Activated CD4-positive, alpha-beta T cell treated with anti-CD3 and anti-CD28 coated beads, Interleukin-2, amount 10 ng/mL, durations not matched to agents 24 days and 14 days (primary cell): Measurements from ENCODE around the gene ACTR8. TPM values are rescaled to one million over a fixed set of nuclear protein-coding genes. Genes with fewer than 3 reads are reported as not detected.

Source experiments
- DNase-seq: peaks from one replicate; pipeline ENCODE4 v3.0.0; 2022
- H3K27ac Mint-ChIP-seq: one replicate; pipeline ENCODE4 v1.8.0; 2022; ENCODE audit warnings: mild to moderate bottlenecking, mixed read lengths
- H3K27me3 Mint-ChIP-seq: one replicate; pipeline ENCODE4 v1.8.0; 2022; ENCODE audit warnings: mixed read lengths
- H3K36me3 Mint-ChIP-seq: one replicate; pipeline ENCODE4 v1.8.0; 2022; ENCODE audit warnings: low read depth, mild to moderate bottlenecking, mixed read lengths
- H3K4me1 Mint-ChIP-seq: one replicate; pipeline ENCODE4 v1.8.0; 2021; ENCODE audit warnings: mixed read lengths
- H3K4me3 Mint-ChIP-seq: one replicate; pipeline ENCODE4 v1.8.0; 2022; ENCODE audit warnings: mild to moderate bottlenecking, moderate library complexity, mixed read lengths
- H3K9me3 Mint-ChIP-seq: one replicate; pipeline ENCODE4 v1.8.0; 2021; ENCODE audit warnings: mixed read lengths
- intact Hi-C: fragments of 100-400 bp; cut with micrococcal nuclease; formaldehyde crosslinking; loops from one replicate; pipeline ENCODE4 v1.15.1; 2023
- total RNA-seq: library from RNA; stranded (reverse); gene quantifications from 2 replicates; pipeline ENCODE4 v1.2.3, GENCODE V29; 2022

Gene ACTR8
- total RNA-seq, 1 donor from 2014 or later = 46.7 TPM

GRCh38 chr3:53849916-53850315 lies 32.0 kb downstream of the ACTR8 start:
- H3K4me3 Mint-ChIP-seq = no peak overlapping the region
- no peaks in the 10 kb centered on the region for H3K36me3 Mint-ChIP-seq
- no peak overlapping the region for H3K27ac Mint-ChIP-seq
- intact Hi-C loops = no loop called here
- peaks cover 43% of the 10 kb centered on the region for H3K27me3 Mint-ChIP-seq
- DNase-seq = no peak
- no peaks in the 10 kb centered on the region for H3K9me3 Mint-ChIP-seq
- peaks cover 4% of the 10 kb centered on the region for H3K4me1 Mint-ChIP-seq

- no peaks in the 10 kb centered on the region for H3K9me3 Mint-ChIP-seq
- H3K27me3 Mint-ChIP-seq = peaks cover 65% of the 10 kb centered on the region
- DNase-seq = no peak
- H3K4me1 Mint-ChIP-seq = peaks cover 4% of the 10 kb centered on the region
- H3K36me3 Mint-ChIP-seq = no peaks in the 10 kb centered on the region
- H3K27ac Mint-ChIP-seq = no peak overlapping the region
- peak overlapping the region; percentile 70 for H3K4me3 Mint-ChIP-seq
- intact Hi-C loops = no loop called here
Measured at GRCh38 chr3:53846851-53847155, 35.1 kb downstream of the ACTR8 start.

DNA sequence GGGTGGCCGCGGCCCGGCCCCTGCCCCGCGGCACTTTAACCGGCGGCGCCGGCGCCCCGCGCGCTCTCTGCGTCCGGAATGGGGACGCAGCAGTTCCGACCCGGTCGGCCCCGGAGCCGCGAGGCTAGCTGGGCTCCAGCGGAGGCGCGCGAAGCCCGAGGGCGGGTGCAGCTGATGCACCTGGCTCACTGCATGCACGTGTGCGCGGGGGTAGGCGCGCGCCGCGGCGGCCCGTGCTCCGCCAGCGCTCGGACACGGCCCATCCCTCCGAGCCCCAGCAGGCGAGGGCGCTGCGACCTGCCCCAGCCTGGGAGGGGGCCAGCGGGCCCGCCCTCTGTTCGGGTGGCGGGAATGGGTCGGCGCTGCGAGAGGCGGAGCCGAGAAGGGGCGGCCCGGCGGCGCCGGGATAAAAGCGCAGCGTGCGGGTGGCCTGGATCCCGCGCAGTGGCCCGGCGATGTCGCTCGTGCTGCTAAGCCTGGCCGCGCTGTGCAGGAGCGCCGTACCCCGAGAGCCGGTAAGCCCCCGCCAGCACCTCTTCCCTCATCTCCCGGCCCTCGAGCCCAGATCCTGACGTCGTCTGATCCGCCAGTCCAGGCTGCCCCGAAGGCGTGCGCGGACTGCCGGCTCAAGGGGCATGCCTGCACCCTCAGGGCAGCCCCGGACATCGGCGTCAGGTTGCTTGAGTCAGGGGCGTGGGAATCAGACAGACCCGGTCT lies 35.7 kb downstream of the ACTR8 start, which contains the start of the genes CHDH and IL17RB:
Gene CHDH (minus strand): TSS at position 286 of the 717 bp plus-strand sequence. CDS start 22,411 bp downstream, outside the sequence.
Gene IL17RB (plus strand): TSS at position 435 of the 717 bp plus-strand sequence. CDS start 21 bp downstream, at position 456.
- peaks cover 64% of the 10 kb centered on the region for H3K27me3 Mint-ChIP-seq
- H3K4me1 Mint-ChIP-seq = peaks cover 4% of the 10 kb centered on the region
- DNase-seq = peak; percentile 74
- intact Hi-C loops = no loop called here
- H3K36me3 Mint-ChIP-seq = no peaks in the 10 kb centered on the region
- no peaks in the 10 kb centered on the region for H3K9me3 Mint-ChIP-seq
- no peak within 1 kb of the TSS for H3K27ac Mint-ChIP-seq
- peak within 1 kb of the TSS; percentile 70 for H3K4me3 Mint-ChIP-seq

- Mint-ChIP-seq H3K4me3 (peak overlapping the region; percentile 67), H3K9me3 (no peaks in the 10 kb centered on the region), H3K27ac (no peak overlapping the region), H3K27me3 (peaks cover 63% of the 10 kb centered on the region), H3K36me3 (no peaks in the 10 kb centered on the region), H3K4me1 (peaks cover 4% of the 10 kb centered on the region)
- intact Hi-C loops = no loop called here
- no peak for DNase-seq
Measured at GRCh38 chr3:53845881-53846133, 36.1 kb downstream of the ACTR8 start.

DNA sequence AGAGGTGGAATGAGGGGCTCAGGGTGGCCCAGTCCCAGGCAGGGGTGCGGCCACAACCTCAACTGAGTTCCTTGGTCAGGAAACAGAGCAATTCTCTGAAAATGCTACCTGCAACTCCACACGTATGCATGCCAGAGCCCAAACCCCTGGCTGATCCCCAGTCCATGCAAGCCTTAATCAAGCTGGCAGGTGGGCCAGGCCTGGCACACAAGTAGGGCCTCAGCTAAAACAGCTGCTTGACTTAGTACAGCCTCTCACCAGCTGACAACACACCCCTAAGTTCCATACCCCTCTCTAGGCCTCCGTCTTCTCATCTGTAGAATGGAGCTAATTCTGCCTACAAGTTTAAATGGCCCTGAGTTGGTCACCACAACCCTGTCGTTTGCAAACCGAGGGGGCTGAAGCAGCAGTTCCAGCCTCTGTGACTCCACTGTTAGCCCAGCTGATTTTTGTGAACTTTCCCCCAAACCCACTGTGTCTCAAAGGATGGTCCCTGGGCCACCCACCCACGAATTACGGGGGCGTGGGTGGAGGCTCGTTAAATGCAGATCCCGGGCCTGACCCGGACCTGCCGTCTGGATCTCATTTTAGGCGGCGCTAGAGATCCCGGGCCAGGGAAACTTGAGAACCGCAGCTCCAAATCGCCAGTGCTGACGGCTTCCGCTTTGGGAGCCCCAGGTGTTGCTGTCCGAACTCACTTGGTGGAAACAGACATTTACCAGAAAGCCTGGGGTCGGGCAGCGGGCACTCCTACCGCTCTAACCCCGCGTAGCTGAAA lies 36.7 kb downstream of the ACTR8 start:
- no peaks in the 10 kb centered on the region for H3K9me3 Mint-ChIP-seq
- intact Hi-C loops = no loop called here
- no peaks in the 10 kb centered on the region for H3K36me3 Mint-ChIP-seq
- H3K27me3 Mint-ChIP-seq = peaks cover 63% of the 10 kb centered on the region
- peaks cover 4% of the 10 kb centered on the region for H3K4me1 Mint-ChIP-seq
- peak; percentile 63 for DNase-seq
- no peak overlapping the region for H3K27ac Mint-ChIP-seq
- H3K4me3 Mint-ChIP-seq = peak overlapping the region; percentile 67

GRCh38 chr3:53844262-53845102 lies 37.5 kb downstream of the ACTR8 start:
- no peak for DNase-seq
- no peaks in the 10 kb centered on the region for H3K36me3 Mint-ChIP-seq
- H3K4me1 Mint-ChIP-seq = peaks cover 4% of the 10 kb centered on the region
- H3K27ac Mint-ChIP-seq = no peak overlapping the region
- no peaks in the 10 kb centered on the region for H3K9me3 Mint-ChIP-seq
- H3K4me3 Mint-ChIP-seq = peak overlapping the region; percentile 26
- peaks cover 64% of the 10 kb centered on the region for H3K27me3 Mint-ChIP-seq
- intact Hi-C loops = no loop called here

DNA sequence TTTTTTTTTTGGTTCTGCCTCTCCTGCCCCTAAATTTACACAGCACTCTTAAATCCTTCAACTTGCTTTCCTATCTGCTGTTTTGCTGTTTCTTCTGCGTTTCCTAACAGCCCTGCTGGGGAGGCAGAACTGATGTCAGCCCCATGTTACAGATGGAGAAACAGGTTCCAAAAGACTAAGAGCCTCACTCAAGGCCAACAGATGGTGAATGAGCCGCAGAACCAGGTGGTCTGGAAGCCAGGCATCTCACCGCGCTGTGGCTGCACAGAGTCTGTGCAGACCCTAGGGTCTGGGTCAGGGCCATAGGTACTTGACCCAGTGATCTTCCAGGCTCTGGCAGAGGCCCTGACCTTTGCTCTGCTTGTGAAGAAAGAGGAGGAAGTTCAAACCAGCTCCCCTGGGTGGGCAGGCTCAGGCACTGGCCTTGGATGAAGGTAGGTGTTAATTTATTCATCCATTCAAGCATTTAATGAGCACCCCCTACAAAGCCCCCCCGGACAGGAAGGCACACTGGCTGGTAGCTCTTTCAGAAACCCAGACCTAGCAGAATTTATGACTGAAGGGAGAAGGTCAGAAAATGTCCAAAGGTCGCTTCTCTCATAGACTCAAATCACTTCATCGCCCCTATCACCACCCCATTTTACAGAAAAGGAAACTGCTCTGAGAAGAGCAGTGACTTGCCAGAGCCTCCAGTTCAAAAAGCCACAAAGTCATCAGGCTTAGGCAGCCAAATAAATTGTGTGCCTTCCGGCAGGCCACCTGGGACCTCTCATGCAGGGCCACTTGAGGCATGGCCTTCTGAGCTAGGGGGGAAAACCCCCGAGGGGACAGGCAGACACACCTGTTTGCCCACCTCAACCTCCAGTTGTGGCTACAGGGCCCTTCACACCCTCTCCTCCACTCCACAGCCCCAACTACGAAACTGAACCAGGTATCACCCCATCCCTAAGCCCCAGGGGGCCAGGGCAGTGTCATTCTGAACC lies 38.5 kb downstream of the ACTR8 start:
- peaks cover 4% of the 10 kb centered on the region for H3K4me1 Mint-ChIP-seq
- H3K36me3 Mint-ChIP-seq = no peaks in the 10 kb centered on the region
- DNase-seq = no peak
- H3K27ac Mint-ChIP-seq = no peak overlapping the region
- intact Hi-C loops = no loop called here
- H3K27me3 Mint-ChIP-seq = peaks cover 58% of the 10 kb centered on the region
- no peaks in the 10 kb centered on the region for H3K9me3 Mint-ChIP-seq
- H3K4me3 Mint-ChIP-seq = no peak overlapping the region

DNA sequence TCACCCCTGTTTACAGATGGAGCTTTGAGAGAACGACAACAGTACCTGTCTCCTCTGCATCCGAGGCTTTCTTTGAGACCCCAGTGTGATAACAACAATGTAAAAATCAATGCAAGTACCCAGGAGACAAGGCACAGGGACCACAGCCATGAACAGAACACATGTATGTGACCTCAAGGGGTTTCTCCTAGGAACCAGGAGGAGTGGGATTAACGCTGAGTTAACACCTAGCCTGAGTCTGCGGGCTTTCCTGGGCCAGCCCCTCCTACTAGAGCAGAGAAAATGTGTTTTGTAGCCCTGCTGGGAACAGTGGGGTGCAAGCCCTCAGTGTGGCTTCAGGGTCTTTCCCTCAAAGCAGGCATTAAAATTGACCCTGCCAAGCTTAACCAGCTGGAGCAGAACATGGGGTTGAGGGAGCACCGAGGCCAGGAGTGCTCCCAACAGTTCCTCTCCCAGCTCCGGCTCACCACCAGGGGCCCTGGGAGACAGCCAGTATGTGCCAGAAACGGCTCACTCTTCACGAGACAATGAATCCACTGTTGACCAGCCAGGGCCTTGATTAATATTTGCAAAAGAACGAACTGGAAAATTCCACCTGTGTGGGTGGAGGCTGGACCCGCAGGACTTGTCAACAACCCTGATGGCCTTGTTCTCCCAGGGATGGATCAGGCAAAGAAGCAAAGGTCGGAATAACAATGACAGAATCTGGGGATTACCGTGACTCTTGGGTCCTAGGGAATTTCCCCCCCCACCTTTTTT lies 39.3 kb downstream of the ACTR8 start:
- intact Hi-C loops = no loop called here
- no peak for DNase-seq
- Mint-ChIP-seq H3K36me3 (no peaks in the 10 kb centered on the region), H3K4me1 (peaks cover 4% of the 10 kb centered on the region), H3K9me3 (no peaks in the 10 kb centered on the region), H3K27ac (no peak overlapping the region), H3K4me3 (no peak overlapping the region), H3K27me3 (peaks cover 50% of the 10 kb centered on the region)

- intact Hi-C loops = no loop called here
- Mint-ChIP-seq H3K4me3 (no peak overlapping the region), H3K27me3 (peaks cover 38% of the 10 kb centered on the region), H3K27ac (no peak overlapping the region), H3K4me1 (peaks cover 2% of the 10 kb centered on the region), H3K9me3 (no peaks in the 10 kb centered on the region), H3K36me3 (no peaks in the 10 kb centered on the region)
- no peak for DNase-seq
Measured at GRCh38 chr3:53841296-53841695, 40.7 kb downstream of the ACTR8 start.

- Mint-ChIP-seq H3K27me3 (peaks cover 10% of the 10 kb centered on the region), H3K9me3 (no peaks in the 10 kb centered on the region), H3K4me1 (no peaks in the 10 kb centered on the region), H3K4me3 (no peak overlapping the region), H3K36me3 (no peaks in the 10 kb centered on the region), H3K27ac (no peak overlapping the region)
- intact Hi-C loops = no loop called here
- no peak for DNase-seq
Measured at GRCh38 chr3:53837331-53837730, 44.6 kb downstream of the ACTR8 start.

- no peak for DNase-seq
- Mint-ChIP-seq H3K4me3 (no peak overlapping the region), H3K4me1 (no peaks in the 10 kb centered on the region), H3K27me3 (peaks cover 7% of the 10 kb centered on the region), H3K9me3 (no peaks in the 10 kb centered on the region), H3K27ac (no peak overlapping the region), H3K36me3 (no peaks in the 10 kb centered on the region)
- intact Hi-C loops = no loop called here
Measured at GRCh38 chr3:53836084-53836872, 45.7 kb downstream of the ACTR8 start.

DNA sequence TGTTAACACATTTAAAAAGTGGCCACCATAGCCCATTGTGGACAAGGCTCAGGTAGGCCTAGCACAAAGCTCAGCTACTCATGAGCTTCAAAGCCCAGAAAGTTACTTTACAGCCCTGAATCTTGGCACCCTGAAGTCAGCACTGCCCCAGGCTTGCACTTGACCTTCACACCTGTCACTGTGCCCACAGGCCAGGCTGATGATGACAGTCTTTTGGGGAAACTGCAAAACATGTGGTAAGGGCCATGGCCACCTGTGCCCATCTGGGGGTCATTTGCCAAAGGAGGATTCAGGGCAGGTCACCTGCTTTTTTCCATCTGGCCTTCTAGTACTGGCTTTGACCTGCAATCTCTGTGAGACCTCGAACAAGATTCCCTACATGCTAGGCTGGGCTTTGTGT lies 46.7 kb downstream of the ACTR8 start:
- peaks cover 4% of the 10 kb centered on the region for H3K27me3 Mint-ChIP-seq
- no peak overlapping the region for H3K4me3 Mint-ChIP-seq
- no peaks in the 10 kb centered on the region for H3K36me3 Mint-ChIP-seq
- intact Hi-C loops = no loop called here
- no peaks in the 10 kb centered on the region for H3K9me3 Mint-ChIP-seq
- no peak overlapping the region for H3K27ac Mint-ChIP-seq
- DNase-seq = no peak
- no peaks in the 10 kb centered on the region for H3K4me1 Mint-ChIP-seq
